ENCODE data around the gene RAB1A.
A peak's percentile ranks its signal among the peaks of the same experiment; 100 is the strongest.

DNA sequence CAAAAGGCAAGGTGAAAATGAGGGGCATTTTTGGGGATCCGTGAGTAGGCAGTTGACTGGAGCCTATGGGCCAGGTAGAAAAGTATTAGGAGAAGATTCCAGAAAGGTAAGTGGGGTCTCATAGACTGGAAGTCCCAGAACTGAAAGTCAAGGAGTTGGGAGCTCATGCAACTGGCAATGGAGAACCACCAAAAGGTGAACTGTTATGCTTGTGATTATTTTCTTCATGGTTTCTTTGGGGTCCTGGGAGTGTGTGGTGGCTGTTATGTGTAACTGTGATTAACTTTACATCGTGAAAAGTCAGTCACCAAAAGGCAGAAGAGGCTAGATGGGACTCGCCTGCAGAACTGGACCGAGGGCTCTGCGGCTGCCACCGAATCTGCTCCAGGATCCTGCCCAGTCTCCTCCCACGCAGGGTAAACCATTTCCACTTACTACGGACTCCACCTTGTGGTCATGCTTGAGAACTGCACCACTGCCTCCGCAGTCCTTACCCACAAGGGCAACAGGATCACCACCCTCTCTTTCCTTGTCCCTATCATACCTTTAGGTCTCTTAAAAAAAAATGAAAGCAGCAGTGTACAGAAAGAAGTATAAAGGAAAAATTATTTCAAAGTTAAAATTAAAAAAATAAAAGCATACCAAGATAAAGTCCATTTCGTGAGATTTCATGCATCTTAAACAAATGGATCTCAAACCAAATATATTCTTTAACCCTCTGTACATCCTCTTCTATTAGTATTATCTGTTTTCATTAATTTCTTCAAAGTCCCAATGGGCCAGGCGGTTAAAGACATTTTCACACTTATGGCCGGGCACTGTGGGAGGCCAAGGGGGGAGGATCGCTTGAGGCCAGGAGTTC lies 89.3 kb downstream of the RAB1A start:
- TF ChIP-seq, protein P1, sequence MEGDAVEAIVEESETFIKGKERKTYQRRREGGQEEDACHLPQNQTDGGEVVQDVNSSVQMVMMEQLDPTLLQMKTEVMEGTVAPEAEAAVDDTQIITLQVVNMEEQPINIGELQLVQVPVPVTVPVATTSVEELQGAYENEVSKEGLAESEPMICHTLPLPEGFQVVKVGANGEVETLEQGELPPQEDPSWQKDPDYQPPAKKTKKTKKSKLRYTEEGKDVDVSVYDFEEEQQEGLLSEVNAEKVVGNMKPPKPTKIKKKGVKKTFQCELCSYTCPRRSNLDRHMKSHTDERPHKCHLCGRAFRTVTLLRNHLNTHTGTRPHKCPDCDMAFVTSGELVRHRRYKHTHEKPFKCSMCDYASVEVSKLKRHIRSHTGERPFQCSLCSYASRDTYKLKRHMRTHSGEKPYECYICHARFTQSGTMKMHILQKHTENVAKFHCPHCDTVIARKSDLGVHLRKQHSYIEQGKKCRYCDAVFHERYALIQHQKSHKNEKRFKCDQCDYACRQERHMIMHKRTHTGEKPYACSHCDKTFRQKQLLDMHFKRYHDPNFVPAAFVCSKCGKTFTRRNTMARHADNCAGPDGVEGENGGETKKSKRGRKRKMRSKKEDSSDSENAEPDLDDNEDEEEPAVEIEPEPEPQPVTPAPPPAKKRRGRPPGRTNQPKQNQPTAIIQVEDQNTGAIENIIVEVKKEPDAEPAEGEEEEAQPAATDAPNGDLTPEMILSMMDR (IDR thresholded peaks at IDR 0.05; ENCODE audit: low read depth, low read length, poor library complexity, severe bottlenecking): peak; percentile 82
- no peak for TF ChIP-seq EZH2phosphoT487 (IDR thresholded peaks at IDR 0.05; ENCODE audit: borderline replicate concordance, low read length)

Measured in DOHH2 (cell line).